HG02884 (cell line): ENCODE measurements around the gene PDE7B.
"Not testable (repeated sequence)": the region's sequence is repeated elsewhere in the genome, so short reads cannot be mapped to it uniquely, and the experiment has no call there.

Source experiments
- ATAC-seq: cut with Tn5 transposase; IDR thresholded peaks from one replicate; pipeline ENCODE4 v1.9.1; 2021; ENCODE audit warnings: mild to moderate bottlenecking, moderate library complexity; ENCODE audit not compliant: unreplicated experiment

Gene PDE7B

GRCh38 chr6:136216503-136217401 lies 365.3 kb downstream of the PDE7B start:
- ATAC-seq, result no peak

- ATAC-seq, result not testable (repeated sequence)
Measured at GRCh38 chr6:136224974-136225373, 373.5 kb downstream of the PDE7B start.

- ATAC-seq, result no peak
Measured at GRCh38 chr6:136225496-136225895, 374.0 kb downstream of the PDE7B start.

GRCh38 chr6:136226027-136226673 lies 374.6 kb downstream of the PDE7B start:
- ATAC-seq, result peak; percentile 55

DNA sequence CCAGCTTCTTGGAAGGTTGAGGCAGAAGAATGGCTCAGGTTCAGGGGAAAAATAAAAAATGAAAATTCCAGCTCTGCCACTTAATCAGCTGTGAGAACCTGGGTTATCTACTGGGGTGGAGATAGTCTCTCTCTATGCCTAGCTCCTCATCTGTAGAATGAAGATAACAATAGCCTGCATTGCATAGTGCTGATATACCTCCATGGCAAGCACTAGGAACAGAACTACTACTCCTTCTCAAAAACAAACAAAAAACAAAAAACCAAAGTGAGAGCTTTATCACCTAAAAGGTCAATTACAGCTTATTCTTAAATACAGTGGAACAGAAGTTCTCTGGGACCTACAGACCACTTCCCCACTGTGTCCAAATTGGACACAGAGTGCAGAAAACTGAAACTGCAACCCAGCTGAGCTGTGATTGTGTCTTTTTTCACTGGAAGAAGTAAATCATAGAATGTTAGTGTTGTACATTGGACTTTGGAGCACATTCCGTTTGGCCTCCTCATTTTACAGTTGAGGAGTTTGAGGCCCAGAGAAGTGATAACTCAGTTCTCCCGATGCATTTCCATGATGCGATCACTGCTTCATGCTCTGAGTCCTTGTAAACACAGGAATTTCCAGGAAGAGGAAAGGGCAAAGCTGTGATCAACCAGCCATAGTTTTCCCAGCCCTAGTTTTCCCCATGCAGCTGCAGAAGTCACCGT lies 375.3 kb downstream of the PDE7B start:
- ATAC-seq, result no peak

DNA sequence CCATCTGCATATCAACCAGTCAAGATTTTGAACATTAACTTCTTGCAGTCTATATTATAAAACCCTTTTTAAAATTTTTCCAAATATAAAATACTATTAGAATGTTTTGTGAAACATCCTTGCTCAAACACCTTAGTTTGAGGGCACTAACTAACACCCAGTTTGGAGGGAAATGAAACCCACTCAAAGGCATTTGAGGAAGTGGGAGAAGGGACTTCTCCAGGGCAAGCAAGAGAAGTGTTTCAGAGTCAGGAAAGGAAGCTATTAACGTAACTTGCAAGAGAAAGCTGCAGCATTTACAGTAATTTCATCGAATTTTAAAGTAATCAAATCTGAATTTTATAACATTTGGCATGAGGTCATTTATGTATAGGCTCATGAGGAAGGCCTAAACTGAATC lies 377.3 kb downstream of the PDE7B start:
- no peak for ATAC-seq

DNA sequence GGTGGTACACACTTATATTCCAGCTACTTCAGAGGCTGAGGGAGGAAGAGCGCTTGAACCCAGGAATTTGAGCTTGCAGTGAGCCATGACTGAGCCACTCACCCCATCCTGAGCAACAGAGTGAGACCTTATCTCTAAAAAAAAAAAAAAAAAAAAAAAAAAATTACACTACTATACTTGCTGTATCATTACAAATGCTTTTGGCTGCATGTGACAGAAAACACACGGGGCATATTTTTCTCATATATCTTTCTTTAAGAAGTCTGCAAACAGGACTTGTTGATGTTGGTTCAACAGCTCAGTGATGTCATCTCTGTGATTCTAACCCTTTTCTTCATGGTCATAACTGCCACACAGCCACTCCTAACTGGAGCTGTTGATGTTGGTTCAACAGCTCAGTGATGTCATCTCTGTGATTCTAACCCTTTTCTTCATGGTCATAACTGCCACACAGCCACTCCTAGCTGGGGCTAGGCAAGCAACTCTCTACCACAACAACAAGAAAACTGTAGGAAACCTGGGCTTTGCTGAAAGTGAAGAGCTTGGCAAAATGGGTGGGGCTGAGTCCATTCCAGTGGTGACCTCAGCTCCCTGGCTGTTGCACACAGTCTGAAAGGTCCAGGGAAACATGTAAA lies 378.8 kb downstream of the PDE7B start:
- no peak for ATAC-seq

DNA sequence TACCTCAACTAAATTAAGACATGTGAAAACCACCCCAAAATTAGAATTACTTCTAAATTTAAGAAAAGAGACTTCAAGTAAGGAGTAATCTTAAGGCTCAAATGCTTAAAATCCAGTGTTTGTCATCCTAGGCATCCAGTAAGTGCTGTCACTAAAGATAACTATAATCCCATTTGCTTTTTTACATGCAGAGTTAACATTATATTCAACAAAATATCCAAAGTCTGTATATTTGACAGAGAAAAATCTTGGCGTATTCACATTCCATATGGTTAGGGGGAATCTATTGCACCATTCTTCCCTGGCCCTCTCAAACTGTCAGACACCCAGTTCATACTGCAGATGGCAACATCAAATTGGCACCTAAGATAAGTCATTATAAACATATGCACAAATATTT lies 381.2 kb downstream of the PDE7B start:
- ATAC-seq, result no peak

DNA sequence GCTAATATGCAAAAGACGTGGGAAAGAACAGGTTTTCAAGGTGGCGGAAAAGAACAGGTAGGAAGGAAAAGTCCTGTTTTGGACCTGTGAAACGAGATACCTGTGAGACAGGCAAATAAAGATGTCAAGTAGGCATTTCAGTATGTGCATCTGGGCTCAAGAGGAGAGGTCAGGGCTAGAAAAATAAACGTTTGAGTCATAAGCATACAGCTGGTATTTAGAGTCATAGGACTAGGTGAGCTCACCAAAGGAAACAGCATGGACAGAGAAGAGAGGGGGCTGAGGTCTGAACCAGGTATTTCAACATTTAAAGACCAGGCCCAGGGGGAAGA lies 383.7 kb downstream of the PDE7B start:
- no peak for ATAC-seq

DNA sequence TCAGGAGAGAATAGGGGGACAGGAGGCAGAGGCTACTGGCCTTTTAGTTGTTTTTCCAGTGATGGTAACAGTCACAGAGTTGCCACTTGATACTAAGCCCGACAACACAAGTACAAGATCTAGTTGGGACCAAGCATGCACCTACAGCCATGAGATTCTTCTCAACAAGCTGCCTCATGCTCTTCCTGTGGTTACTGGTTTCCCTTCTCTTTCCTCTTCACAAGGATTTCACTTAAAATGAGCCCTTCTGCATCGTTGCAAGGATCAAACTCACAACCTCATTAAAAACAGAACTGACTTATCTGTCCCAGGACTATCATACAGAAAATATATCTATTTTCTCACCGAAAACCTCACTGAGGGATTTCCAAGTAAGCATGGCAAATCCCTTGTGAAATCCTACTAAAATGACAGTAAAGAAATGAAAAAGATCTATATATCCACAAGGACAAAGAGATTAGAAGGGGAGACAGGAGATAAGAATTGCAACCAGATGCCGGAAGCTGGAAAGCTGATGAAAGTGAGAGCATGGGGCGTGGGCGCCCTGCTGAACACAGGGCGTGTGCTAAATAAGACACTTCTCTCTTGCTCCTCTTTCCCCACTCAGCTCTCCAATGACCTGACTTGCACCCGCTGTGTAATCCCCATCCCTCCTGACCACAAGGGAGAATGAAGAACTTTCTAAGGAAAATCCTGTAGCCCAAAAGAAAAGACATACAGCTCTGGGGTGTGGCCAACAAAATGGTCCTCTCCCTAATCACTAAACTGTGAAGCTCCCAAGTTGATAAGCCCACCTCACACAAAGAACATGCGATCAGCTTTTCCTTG lies 385.2 kb downstream of the PDE7B start:
- ATAC-seq, result no peak

DNA sequence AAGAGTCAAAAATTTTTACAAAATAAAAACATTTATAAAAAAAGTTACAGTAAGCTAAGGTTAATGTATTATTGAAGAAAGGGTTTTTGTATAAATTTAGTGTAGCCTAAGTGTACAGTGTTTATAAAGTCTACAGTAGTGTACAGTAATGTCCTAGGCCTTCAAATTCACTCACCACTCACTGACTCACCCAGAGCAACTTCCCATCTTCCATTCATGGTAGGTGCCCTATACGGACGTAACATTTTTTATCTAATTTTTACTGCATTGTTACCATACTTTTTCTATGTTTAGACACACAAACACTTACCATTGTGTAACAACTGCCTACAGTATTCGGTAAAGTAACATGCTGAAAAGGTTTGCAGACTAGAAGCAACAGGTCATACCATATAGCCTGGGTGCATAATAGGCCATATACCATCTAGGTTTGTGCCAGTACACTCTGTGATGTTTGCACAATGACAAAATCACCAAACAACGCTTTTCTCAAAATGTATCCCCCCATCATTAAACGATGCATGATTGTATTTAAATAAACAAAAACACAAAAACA lies 392.6 kb downstream of the PDE7B start:
- ATAC-seq, result no peak
